Dermis blood vessel endothelial cell (primary cell): ENCODE results near the gene STARD10. TPM values are rescaled to one million over a fixed set of nuclear protein-coding genes. Genes with fewer than 3 reads are reported as not detected.

Experiments used
- DNase-seq: peaks from one replicate; pipeline ENCODE4 v3.0.0; 2010
- total RNA-seq: library from RNA; depleted of rRNA; stranded (reverse); fragments of >200 nt; gene quantifications from 2 replicates; pipeline ENCODE4 v1.2.3, GENCODE V29; 2014

The STARD10 gene
- total RNA-seq, 1 donor from 2014 or later, result 60.4 TPM

DNA sequence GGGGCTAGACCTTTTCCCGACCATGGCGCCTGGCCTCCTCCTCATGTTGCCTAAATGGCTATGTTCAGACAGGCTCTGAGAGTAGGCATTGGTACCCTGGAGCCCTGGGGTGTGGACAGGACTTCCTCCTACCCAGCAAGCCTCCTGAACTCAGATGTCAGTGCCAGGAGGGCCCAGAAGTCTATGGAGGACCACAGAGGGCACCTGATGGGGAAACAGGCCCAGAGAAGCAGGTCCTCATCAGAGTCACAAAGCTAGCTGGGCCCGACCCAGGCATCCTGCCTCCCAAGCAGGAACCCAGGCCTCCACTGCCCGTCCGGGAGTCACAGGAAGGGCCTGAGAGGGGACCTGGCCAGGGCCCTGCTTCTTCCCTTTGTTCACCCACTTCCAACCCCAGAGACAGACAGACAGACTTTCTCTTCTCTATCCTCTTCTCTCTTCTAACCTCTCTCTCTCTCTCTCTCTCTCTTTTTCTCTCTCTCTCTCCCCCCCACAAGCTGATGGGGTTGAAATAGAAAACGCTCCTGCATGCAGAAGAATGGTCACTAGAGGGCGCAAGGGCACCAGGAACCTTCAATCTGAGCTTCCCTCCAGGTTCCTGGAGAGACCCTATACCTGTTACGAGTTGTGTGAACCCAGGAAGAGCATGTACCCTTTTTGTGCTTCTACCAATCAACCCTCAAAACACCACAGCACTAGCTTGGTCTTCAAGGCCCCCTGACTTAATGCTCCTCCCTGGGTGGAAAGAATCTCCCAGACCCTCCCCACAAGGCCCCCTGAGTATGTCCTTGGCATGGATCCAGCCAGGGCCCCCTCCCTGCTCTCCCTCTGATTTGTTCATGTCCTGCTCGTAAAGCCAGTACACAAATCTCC, 68.8 kb downstream of the STARD10 start:
- peak; percentile 92 for DNase-seq

DNA sequence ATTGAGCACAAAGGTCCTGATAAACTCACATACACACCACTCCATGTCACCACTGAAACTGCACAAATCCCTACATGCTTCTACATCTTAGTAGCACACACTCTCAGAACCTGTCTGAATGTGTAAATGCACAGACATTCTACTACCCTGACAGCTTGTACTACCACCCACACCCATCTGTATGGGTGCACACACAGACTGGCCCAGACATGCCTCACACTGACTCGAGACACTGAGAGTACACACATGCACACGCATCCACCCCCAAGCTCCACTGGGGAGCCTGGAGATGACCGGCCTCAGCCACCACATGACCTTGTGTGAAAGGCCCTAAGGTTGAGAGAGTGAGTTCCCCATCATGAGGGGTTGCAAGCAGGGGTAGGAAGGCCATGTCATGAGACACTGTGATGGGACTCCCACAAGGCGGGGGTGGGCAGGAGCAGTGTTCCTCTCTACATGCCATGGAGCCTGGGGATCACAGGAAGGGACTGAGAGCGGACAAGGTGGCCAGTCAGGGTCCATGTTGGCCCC, 69.8 kb downstream of the STARD10 start:
- DNase-seq, result no peak

DNA sequence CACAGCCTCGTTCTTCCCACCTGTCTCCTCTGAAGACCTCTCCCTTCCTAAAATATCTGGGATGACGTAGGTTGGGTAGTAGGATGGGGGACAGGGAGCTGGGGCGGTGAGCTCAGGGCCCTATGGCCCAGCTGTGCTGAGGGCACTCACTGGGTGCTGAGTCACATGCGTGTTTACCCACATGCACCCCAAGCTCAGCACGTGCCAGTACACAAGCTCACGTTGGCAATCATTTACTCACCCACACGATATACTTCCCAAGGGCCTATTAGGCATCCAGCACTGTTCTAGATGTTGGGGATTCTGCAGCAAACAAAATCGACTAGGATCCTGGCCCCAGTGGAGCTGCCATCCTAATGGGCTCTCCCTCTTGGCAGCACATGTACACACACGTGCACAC, 70.3 kb downstream of the STARD10 start:
- DNase-seq, result no peak

DNA sequence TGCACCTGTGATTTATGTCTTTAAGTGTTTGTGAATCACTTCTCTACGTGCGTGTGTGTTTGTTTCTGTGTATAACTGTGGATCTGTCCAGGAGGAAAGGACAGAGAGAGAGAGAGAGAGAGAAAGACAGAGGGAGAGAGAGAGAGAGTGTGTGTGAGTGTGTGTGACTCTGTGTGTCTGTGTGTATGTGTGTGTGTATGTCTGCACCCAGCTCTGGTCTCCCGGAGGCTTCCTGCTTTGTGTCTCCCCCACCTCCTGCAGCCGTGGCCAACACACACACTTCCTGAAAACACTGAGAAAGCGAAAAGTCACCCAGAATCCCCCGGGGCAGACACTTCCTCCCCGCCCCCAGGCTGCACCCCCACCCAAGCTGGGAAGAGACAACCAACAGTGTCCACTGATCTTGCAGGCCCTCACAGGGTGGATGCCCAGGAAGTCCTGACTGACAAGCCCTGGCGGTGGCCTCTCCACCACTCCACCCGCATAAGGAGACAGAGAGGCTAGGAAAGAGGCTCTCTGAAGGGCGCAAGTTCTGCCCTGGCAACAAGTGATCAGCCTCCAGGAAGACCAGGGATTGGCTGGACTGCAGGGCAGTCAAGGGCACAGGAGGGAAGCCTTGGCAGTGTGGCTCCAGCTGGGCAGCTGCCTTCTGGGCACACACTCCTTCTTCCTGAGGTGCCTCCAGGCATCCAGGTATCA, 71.6 kb downstream of the STARD10 start:
- DNase-seq, result peak; percentile 92

DNA sequence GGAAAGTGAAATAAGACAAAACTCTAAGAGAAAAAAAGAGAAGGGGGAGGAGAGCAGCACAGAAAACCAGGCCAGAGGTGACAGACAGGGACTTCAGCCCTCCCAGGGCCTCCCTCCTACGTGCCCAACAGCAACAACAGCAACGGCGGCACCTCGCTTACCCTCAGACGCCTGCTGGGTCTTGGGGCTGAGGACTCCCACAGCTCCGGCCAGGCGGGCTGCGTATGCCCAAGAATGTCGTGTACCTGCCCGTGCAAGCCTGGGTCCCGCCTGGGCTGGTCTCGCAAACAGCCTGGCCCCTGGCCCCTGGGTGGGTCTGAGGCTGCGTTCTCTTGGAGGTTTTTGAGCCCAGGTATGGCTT, 72.2 kb downstream of the STARD10 start:
- DNase-seq, result peak; percentile 52

DNA sequence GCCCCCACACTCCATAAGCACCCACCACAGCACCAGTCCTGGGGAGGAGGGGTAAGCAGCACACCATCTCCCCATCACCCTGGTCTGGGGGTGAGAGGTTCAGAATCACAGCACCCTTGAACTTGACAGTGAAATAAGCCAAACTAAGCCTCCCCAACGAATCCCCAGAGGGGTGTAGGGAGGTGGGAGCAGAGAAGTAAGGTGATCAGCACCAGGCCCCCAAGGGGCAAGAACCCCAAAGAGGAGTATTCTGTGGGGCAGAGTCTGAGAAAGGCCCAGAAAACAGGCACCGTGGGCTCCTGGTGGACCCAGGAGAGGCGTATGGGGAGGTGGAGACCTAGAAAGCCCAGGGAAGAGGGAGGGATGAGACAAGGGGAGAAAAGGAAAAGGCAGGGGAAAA, 72.6 kb downstream of the STARD10 start:
- no peak for DNase-seq

DNA sequence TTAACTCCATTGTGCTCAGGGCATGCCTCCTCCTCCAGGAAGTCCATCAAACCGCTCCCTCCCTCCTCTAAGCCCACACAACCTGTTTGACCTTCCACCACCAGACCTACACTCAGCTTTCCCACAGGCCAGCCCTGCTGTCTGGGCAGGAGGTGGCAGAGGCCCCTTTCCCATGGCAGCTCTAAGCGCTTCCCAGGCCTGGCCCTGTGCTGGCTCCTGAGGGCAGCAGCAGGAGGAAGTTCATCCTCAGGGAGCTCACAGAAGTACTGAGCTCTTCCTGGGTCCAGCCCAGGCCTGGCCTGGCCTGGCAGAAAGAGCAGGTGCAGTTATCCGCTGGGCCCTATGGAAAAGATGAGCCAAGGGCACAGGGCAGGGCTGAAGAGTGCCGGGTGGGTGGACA, 73.1 kb downstream of the STARD10 start:
- peak; percentile 28 for DNase-seq

DNA sequence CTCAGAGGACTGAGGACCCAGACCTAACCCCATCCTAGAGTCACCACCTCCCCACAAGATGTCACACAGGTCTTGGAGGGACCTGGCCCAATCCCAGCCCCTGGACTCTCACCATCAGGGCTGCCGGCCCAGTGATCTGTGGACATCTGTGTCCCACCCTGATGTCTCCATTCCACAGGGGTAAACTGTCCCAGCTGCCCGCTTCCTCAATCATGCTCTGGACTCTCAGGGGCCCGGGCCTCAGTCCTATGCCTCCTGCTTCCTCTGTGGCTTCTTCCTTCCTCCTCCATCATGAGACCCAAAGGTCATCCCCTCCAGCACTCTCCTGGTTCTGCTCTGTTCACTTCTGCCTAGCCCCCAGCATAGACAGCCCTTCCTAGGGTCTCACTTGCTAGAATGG, 73.8 kb downstream of the STARD10 start:
- no peak for DNase-seq

DNA sequence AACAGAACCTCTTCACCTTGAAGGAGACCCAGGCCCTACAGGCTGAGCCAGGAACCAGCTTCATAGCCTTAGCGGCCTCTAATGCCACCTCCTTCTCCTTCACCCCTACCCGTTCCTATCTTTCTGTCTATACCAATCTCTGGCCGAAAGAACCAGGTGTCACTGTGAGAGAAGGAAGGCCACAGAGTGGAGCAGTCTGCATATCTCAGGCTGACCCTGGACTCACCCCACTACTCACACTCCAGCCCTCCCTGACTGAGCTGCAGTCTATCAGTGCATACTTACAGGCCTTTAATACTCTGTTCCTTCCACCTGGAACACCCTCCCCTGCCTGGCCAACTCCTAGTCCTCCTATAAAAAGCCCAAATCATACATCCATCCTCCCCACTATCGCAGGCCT, 74.3 kb downstream of the STARD10 start:
- no peak for DNase-seq

DNA sequence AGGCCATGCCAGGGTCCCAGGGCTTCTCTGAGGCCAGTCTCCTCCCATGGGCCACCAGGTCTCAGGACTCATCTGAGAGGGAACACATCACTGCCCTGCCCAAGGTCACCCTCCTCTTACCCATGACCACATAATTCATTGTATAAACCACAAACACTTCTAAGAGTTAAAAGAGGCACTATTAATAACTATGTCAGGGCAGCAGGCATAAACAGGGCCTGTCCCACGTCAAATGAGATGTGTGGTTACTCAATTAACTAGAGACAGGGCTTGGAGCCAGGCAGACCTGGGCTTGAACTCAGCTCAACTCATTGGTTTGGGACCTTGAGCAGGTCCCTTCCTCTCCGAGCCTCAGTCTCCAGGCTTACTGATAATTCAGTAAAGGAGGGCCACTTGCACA, 74.7 kb downstream of the STARD10 start:
- no peak for DNase-seq

DNA sequence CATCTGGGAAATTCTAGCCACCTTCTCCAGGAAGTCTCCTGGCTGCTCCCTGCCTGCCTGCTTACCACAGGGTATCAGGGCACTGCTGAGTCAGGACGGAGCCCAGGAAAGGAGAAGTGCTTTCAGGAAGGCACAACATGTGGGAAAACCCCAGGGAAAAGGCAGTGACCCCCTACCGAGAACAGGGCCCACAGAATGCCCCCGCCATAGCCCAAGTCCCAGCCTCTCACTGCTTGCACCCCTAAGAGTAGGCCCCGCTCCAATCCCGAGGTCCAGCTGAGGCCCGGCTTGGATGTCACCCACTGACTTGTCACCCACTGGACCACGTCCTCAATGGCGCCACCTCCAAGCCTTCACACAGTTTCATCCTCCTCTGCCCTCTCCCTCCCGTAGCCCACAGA, 75.7 kb downstream of the STARD10 start:
- no peak for DNase-seq

DNA sequence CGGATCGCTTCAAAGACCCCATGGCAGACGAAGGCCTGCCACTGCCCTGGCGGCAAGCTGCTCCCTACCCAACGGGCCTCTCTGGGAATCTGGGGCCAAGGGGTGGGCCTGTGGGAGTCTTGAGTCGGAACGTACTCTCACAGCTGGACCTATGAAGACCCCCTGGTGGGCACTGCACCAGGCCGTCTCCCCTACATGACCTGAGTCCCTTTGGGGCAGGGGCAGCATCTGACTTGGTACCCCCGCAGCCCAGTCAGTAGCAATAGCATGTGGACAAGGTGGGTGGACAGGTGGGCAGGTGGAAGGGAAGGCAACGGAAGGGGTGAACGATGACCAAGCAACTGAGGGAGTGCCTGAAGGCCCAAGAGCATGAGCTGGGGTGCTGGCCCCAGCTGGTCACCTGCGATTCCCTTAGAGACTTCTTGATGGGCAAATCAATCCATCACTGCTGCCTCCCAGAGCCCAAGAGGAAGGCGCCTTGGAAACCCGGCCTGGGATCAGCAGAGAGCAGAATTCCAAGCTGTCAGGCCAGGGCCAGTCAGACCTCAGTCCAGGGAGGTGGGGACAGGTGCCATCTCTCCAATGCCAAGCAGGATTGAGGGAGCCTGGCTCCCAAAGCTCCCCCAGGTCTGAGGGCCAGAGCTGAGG, 76.9 kb downstream of the STARD10 start:
- no peak for DNase-seq

DNA sequence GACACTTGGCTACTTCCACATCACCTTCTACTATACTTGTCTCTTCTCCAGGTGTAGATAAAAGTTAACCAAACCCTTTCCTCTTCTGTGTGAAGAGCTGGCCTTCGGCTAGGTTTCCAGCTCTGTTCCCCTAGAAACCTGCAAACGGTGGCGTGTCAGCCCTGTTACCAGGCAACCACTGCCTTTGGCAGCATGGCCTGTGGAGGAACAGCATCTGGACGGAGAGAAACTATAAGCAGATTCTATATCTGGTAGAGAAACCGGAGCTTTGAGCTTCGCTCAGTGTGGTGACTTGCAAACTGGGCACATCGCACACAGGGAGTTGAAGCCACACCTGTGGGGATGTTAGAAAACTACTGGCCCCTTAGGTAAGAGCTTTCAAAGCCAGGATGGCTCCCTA, 77.6 kb downstream of the STARD10 start:
- DNase-seq, result no peak

DNA sequence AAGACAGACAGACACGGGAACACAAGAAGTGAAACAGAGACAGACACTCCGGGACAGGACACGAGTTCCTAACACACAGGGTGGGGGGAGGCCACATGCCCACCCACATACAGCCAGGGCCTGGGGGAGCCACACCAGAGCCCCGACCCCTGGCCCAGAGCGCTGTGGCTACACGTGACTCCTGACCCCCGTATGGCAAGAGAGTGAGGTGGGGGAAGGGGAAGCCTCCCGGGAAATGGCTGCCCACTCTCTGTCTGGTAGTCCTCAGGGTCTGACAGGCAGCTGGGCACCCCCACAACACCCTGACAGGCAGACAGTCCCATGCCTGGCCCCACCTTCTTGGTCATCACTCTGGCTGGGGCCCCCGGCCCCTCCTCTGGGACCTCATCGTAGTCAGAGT, 81.0 kb downstream of the STARD10 start:
- no peak for DNase-seq

DNA sequence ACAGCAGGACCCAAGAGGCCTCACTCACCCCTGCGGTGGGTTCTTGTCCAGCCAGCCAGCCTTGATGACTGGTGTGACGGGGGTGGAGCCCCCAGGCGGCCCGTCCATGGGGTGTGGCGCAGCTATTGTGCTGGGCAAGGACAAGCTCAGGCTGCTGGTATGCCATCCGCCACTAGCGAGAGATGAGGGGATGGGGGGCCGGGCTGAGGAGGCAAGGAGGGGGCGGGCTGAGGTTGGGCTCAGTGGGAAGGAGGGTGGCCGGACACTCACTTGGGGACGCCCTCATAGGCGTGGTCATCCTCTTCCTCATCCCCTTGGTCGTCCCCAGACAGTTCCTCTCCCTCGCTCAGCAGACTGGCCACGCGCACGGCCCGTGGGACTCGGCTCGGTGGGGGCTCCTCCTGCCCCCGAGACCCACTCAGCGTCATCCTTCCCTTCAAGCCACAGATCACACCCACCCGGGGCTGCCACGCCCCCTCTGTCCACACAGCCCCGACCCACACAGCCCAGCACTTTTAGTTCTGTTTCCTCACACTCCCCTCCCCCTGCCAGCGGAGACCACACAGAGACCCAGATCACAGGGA, 81.6 kb downstream of the STARD10 start:
- no peak for DNase-seq

DNA sequence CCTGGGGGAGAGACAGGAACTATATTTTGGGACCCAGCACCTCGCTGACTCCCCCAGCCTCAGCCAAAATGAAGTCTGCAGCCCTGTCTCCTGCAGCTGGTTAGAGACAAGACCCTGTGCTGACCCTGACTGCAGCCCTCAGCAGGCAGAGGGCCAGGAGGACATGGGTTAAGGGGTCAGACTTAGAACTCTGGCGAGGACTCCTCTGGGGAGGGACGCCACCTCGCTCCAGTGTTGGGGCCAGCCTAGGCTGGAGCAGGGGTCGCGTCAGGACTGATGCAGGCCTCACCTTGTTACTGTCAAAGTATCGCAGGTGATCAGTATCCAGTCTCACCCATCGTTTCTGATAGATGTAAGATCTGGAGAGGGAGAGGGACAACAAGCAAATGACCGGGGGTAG, 82.7 kb downstream of the STARD10 start:
- no peak for DNase-seq

DNA sequence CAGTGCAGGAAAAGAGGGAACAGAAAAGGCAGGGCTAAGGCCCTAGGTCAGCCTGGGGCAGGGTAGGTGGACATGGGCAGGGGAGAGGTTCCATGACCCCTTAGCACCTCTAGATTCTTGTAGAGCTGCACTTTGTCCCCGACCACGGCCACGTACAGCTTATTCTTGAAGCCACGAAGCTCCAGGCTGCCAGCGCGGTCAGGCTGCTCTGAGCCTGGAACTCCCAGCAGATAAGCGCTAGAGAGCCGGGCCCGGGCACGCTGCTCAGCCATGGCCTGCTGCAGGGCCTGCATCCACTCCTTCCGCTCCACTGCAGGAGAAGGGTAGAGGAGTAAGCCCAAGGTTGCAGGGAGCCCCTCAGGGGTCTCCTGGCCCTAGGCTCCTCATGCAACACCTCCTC, 83.6 kb downstream of the STARD10 start:
- no peak for DNase-seq

DNA sequence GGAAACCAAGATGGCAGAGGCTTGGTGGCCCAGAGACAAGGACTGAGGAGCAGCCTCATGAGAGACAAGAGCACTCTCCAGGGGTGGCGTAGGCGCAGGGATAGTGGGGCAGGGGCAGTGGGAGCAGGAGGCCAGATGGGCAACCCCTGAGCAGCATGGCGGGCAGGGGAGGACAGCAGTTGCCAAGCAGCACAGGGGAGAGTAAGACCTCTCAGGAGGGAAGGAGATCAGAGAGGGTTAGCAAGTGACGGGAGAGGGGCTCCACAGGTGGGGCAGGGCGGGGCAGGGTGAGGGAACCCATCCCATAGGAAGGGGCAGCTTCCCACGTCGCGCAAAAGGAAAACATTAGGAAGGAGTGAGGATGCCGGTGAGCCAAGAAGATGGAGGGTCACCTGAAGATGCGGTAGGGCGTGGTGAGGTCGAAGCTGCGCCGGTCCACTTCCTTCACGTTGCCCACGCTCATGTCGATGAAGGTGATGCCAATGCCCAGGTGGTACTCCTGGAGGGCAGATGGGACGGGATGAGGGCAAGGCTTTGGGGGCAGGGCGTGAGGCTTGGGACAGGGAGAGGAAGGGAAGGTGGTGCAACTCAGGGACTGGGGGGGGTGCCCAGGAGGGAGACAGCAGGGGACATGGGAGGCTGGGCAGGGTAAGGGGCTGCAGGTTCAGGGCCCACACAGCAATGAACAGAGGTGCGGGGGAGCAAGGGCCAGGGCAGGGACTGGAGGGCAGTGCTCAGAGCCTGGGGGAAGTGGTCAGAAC, 84.2 kb downstream of the STARD10 start:
- DNase-seq, result no peak

DNA sequence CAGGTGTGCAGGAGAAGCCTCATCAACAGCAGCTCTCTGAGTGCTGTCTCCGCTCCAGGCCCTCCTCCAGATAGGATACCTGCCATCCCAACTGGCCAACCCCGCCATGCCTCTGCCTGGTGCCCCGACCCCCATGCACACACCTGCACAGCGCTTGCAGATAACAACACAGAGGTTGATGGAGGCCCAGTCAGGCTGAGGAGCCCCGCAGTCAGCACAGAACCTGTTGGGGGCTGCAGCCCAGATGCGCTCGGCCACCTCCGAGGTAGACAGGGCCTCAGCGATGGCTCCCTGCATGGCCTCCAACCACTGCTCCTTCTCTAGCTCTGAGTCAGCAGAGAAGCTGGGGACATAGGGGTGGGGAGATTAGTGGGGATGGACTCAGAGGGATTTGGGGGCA, 86.8 kb downstream of the STARD10 start:
- DNase-seq, result no peak

DNA sequence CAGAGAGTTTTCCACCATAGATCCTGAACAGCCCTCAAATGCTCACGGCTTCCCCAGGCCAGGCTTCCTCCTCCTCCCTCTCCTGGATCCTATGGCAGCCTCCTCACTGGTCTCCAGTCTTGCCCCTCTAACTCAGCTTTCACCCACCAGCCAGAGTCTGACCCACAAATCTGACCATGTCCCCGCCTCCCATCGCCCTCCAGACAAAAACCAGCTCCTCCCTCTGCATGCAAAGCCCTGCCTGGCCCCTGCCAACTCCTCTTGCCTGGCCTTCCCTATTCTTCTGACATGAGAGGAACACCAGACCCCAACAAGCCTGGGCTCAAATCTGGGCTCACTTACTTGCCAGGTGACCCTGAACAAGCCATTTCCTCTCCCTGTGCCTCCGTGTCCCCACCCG, 87.3 kb downstream of the STARD10 start:
- DNase-seq, result no peak

DNA sequence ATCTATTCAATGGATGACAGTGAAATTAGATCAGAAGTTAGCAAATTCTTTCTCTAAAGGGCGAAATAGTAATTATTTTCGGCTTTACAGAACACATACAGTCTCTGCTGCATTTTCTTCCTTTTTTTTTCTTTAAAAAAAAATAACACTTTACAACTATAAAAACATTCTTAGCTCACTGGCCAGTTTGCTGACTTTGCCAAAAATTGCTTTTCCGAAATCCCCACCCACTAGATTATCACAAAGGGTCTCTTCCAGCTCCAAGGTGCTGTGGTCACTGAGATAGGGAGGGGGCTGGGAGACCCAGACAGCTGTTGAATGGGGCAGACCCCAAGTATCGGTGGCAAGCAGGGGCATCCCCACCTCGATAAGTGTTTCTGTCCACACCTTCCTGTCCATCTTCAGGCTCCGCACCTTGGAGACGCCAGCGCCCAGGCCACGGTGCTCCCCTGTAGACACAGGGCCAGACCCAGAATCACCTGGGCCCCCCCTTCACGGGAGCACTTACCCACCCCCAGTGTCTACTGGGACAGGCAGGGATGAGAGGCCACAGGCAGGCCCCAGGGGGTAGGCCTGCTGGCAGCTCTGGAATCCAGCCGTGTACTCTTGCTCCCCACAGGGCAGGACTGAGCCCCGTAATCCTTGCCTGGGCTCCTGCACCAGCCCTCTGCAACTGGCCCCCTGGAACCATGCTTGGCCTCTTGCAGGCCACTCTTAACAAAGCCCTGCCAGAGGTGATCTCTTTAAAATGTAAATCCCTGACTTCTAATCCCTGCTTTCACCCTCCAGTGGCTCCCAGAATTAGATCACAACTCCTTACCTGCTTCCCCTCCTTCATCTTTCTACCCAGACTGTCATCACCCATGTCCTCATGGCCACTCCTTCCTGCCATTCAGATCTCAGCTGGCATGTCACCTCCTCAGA, 88.1 kb downstream of the STARD10 start:
- DNase-seq, result no peak
